ENCODE data around the gene APRT. TPM values are rescaled to one million over a fixed set of nuclear protein-coding genes. Genes with fewer than 3 reads are reported as not detected.
A peak's percentile ranks its signal among the peaks of the same experiment; 100 is the strongest.

APRT gene, protein sequence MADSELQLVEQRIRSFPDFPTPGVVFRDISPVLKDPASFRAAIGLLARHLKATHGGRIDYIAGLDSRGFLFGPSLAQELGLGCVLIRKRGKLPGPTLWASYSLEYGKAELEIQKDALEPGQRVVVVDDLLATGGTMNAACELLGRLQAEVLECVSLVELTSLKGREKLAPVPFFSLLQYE
- total RNA-seq (ENCODE audit: unreplicated experiment), result 54.4 TPM
- long read RNA-seq, transcript APRT-202 (5 exons, 664 nt), result minor isoform, 7 of 49 reads
- long read RNA-seq, transcript APRT-201 (5 exons, 947 nt), result major isoform, 24 of 49 reads
- long read RNA-seq, partial matches to known transcripts, result 4 of 49 reads
- long read RNA-seq, other reads (novel, unspliced or antisense), result 9 of 49 reads

- H3K27me3 Mint-ChIP-seq (ENCODE audit: unreplicated experiment), result peaks cover 1% of the 10 kb centered on the region
- no peak for TF ChIP-seq CTCF (IDR thresholded peaks at IDR 0.05; ENCODE audit: partially characterized antibody, unreplicated experiment)
- H3K4me1 Mint-ChIP-seq (ENCODE audit: low read depth, unreplicated experiment), result peaks cover 4% of the 10 kb centered on the region
- H3K27ac Mint-ChIP-seq (ENCODE audit: unreplicated experiment), result peak within 1 kb of the TSS; percentile 93
- no peaks in the 10 kb centered on the region for H3K9me3 Mint-ChIP-seq (ENCODE audit: unreplicated experiment)
- DNase-seq, result peak; percentile 99
- no peaks in the 10 kb centered on the region for H3K36me3 Mint-ChIP-seq (ENCODE audit: unreplicated experiment)
- peak within 1 kb of the TSS; percentile 88 for H3K4me3 Mint-ChIP-seq (ENCODE audit: unreplicated experiment)
Observed at GRCh38 chr16:88811769-88812512, at the start of gene APRT. Gene APRT (minus strand): TSS chr16:88811928. CDS start chr16:88811899, 29 bp downstream.

GRCh38 chr16:88861359-88861758 is 49.6 kb upstream of the APRT start:
- DNase-seq, result no peak
- Mint-ChIP-seq H3K27ac (ENCODE audit: unreplicated experiment) (no peak overlapping the region), H3K9me3 (ENCODE audit: unreplicated experiment) (peaks cover 9% of the 10 kb centered on the region), H3K4me1 (ENCODE audit: low read depth, unreplicated experiment) (peaks cover 6% of the 10 kb centered on the region), H3K27me3 (ENCODE audit: unreplicated experiment) (peaks cover 4% of the 10 kb centered on the region), H3K36me3 (ENCODE audit: unreplicated experiment) (no peaks in the 10 kb centered on the region), H3K4me3 (ENCODE audit: unreplicated experiment) (no peak overlapping the region)
- TF ChIP-seq CTCF (IDR thresholded peaks at IDR 0.05; ENCODE audit: partially characterized antibody, unreplicated experiment), result no peak

DNA sequence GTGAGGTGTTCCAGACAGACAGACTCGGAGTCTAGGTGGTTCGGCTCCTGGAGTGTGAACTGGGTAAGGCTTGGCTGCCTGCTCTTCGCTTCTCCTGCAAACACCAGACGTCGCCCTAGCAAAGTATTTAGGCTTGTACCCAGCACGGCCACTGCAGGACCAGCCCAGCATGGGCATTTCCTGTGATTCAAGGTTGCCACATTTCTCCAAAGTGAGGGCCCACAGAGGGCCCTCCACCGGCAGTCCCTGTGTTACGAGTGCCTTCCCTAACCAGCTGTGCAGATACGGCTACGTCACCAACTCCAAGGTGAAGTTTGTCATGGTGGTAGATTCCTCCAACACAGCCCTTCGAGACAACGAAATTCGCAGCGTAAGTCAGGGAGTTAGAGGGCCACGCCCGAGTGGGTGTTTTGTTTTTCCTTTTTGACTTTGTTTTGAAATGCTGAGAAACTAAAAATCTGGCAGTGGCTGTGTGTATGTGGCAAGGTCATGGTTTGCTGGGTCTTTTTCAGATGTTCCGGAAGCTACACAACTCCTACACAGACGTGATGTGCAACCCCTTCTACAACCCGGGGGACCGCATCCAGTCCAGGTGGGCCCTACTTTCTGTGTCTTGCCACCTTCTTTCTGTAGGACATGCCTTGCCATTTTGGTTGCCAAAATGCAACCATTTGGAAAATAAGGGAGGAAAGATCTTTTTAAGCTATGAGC is 47.8 kb upstream of the APRT start:
- no peak for DNase-seq
- Mint-ChIP-seq H3K9me3 (ENCODE audit: unreplicated experiment) (peaks cover 16% of the 10 kb centered on the region), H3K4me3 (ENCODE audit: unreplicated experiment) (no peak overlapping the region), H3K36me3 (ENCODE audit: unreplicated experiment) (no peaks in the 10 kb centered on the region), H3K27me3 (ENCODE audit: unreplicated experiment) (peaks cover 4% of the 10 kb centered on the region), H3K4me1 (ENCODE audit: low read depth, unreplicated experiment) (peaks cover 6% of the 10 kb centered on the region), H3K27ac (ENCODE audit: unreplicated experiment) (no peak overlapping the region)
- TF ChIP-seq CTCF (IDR thresholded peaks at IDR 0.05; ENCODE audit: partially characterized antibody, unreplicated experiment), result no peak

- peak; percentile 26 for TF ChIP-seq CTCF (IDR thresholded peaks at IDR 0.05; ENCODE audit: partially characterized antibody, unreplicated experiment)
- Mint-ChIP-seq H3K27ac (ENCODE audit: unreplicated experiment) (peak overlapping the region; percentile 87), H3K36me3 (ENCODE audit: unreplicated experiment) (no peaks in the 10 kb centered on the region), H3K4me3 (ENCODE audit: unreplicated experiment) (peak overlapping the region; percentile 96), H3K27me3 (ENCODE audit: unreplicated experiment) (peaks cover 4% of the 10 kb centered on the region), H3K9me3 (ENCODE audit: unreplicated experiment) (peaks cover 16% of the 10 kb centered on the region), H3K4me1 (ENCODE audit: low read depth, unreplicated experiment) (peaks cover 6% of the 10 kb centered on the region)
- DNase-seq, result peak; percentile 84
Observed at GRCh38 chr16:88857728-88858339, 46.1 kb upstream of the APRT start.

Measured in glutamatergic neuron (in vitro differentiated cells).